Transverse colon (tissue), 4 donors: ENCODE data around the gene ZC3H12C. TPM values are rescaled to one million over a fixed set of nuclear protein-coding genes. Genes with fewer than 3 reads are reported as not detected.

ENCODE experiments used
- DNase-seq: peaks from one replicate; pipeline ENCODE4 v3.0.0-alpha.2; 2019
- H3K27ac ChIP-seq, 4 donors: fragments of 200-600 bp; sonication (generic); 2 replicates each; pipeline ENCODE4 v1.5.1; 2016 to 2018; ENCODE audit warnings: inconsistent platforms in 4 of 4
- H3K27me3 ChIP-seq: fragments of 200-600 bp; sonication (generic); 2 replicates; pipeline ENCODE4 v1.5.1; 2017; ENCODE audit warnings: inconsistent platforms
- H3K36me3 ChIP-seq, 4 donors: fragments of 200-600 bp; sonication (generic); 2 replicates each; pipeline ENCODE4 v1.5.1; 2017 to 2019; ENCODE audit warnings: inconsistent platforms in 4 of 4
- H3K4me1 ChIP-seq, 4 donors: fragments of 200-600 bp; sonication (generic); 2 replicates each; pipeline ENCODE4 v1.5.1; 2017 to 2020; ENCODE audit warnings: inconsistent platforms in 4 of 4
- H3K4me3 ChIP-seq, 4 donors: fragments of 200-600 bp; sonication (generic); 1 replicate in 1 of 4; 2 replicates in 3 of 4; pipeline versions ENCODE4 v1.5.1 to v1.6.1; 2017 to 2019; ENCODE audit warnings: inconsistent platforms in 4 of 4
- H3K9me3 ChIP-seq, 2 donors: fragments of 200-600 bp; sonication (generic); 2 replicates each; pipeline ENCODE4 v1.5.1; 2017 to 2019; ENCODE audit warnings: inconsistent platforms in 2 of 2
- EP300 ChIP-seq: sonication (generic); formaldehyde crosslinking; IDR thresholded peaks from one replicate; pipeline ENCODE4 v1.6.1; 2017; ENCODE audit warnings: antibody characterized with exemption, low read depth
- POLR2A ChIP-seq: fragments of 450-650 bp; IDR thresholded peaks from one replicate; pipeline ENCODE4 v1.6.1; 2016; ENCODE audit warnings: antibody characterized with exemption, mild to moderate bottlenecking, moderate library complexity
- POLR2AphosphoS5 ChIP-seq, 3 donors: sonication (generic); formaldehyde crosslinking; IDR thresholded peaks; one replicate each; pipeline ENCODE4 v1.6.1; 2016; ENCODE audit warnings: antibody characterized with exemption in 3 of 3
- WGBS, 2 donors: methylation state at CpG; one replicate each; pipeline ENCODE4 v1.1.5; 2018; ENCODE audit warnings: low coverage in 1 of 2; 5-methylcytosine and 5-hydroxymethylcytosine counted together
- in situ Hi-C, 4 donors: fragments of 200-750 bp; cut with MboI; loops; one replicate each; pipeline versions ENCODE4 v1.15.0 to v1.15.1; 2017; ENCODE audit warnings: low sequenced_read_pairs in 3 of 4, low pct_ligation_motif_present in 1 of 4, low pct_unique_long_range_greater_than_20kb in 1 of 4
- intact Hi-C: fragments of 100-400 bp; cut with DNase I; formaldehyde crosslinking; loops from one replicate; pipeline ENCODE4 v1.15.1; 2023; ENCODE audit warnings: low total_unique reads
- total RNA-seq, 4 donors: library from RNA; depleted of rRNA; stranded (reverse); fragments of >200 nt; gene quantifications; one replicate each; pipeline ENCODE4 v1.1.0, GENCODE V29; 2016
- TF ChIP-seq, protein P1 (sequence below), 5 experiments: fragments of 200-600 bp in 3 of 5; fragments of 450-650 bp in 2 of 5; sonication (generic) in 3 of 5; IDR thresholded peaks; 1 replicate in 2 of 5; 2 replicates in 3 of 5; pipeline ENCODE4 v1.5.1; 2016 to 2017; ENCODE audit warnings: antibody characterized with exemption in 5 of 5, inconsistent platforms in 3 of 5, mild to moderate bottlenecking in 2 of 5, moderate library complexity in 1 of 5

The ZC3H12C gene
- total RNA-seq, 4 donors from 2014 or later, result 6.4 to 21.2 (median 14.4) TPM

DNA sequence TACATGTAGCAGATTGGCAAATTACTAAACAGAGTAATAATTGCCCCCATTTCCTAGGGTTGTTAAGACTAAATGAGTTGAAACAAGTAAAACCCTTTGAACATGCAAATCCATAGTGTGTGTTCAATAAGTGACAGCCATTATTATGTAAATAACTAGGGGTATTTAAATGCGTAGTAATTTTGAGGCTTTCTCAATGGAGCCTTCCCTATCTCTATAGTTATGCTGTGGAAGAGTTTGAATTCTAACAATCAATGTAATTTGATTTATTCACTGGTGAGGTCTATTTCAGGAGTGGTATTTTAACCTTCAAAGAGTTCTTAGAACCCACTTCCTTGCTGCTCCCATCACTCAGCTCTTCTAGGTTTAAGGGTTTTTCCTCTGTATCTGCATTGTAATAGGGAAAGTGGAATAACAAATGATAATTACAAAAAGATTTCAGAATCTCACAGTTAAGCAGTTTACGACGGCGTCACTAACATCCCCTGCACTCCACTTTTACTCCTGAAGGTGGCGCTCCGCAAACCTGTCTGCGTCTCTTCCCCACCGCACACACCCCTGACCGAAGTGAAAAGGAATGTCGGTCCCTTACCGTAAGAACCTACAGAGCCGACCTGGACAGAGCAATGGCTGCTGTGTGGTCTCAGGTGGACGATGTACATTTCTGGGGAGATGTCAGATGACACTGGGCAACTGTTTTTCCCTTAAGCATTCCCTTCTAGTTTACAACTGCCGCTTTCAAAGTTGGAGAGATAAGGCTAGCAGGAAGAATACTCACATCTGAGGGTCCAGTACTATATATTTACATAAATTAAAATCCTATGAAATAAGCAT, 80.8 kb downstream of the ZC3H12C start:
- 13 to 33% methylated on average over 6 to 14 of the region's 14 CpGs for WGBS, 2 donors
- in situ Hi-C loops (loop anchor here in 1 of 4 donors (25.0 kb wide), 1 partner anchor 212 kb away; no protein-coding TSS in a partner anchor), intact Hi-C loops (no loop called here)
- no peaks in the 10 kb centered on the region for H3K36me3 ChIP-seq
- peak; percentile 79 for DNase-seq
- TF ChIP-seq EP300, result no peak
- no peak for TF ChIP-seq POLR2A
- no peak for TF ChIP-seq POLR2AphosphoS5 (IDR thresholded peaks at IDR 0.05)
- TF ChIP-seq, protein P1, sequence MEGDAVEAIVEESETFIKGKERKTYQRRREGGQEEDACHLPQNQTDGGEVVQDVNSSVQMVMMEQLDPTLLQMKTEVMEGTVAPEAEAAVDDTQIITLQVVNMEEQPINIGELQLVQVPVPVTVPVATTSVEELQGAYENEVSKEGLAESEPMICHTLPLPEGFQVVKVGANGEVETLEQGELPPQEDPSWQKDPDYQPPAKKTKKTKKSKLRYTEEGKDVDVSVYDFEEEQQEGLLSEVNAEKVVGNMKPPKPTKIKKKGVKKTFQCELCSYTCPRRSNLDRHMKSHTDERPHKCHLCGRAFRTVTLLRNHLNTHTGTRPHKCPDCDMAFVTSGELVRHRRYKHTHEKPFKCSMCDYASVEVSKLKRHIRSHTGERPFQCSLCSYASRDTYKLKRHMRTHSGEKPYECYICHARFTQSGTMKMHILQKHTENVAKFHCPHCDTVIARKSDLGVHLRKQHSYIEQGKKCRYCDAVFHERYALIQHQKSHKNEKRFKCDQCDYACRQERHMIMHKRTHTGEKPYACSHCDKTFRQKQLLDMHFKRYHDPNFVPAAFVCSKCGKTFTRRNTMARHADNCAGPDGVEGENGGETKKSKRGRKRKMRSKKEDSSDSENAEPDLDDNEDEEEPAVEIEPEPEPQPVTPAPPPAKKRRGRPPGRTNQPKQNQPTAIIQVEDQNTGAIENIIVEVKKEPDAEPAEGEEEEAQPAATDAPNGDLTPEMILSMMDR (IDR thresholded peaks at IDR 0.05), result peak; percentile 58 to 73 (median 72)
- no peaks in the 10 kb centered on the region for H3K27me3 ChIP-seq
- H3K27ac ChIP-seq, result no peak overlapping the region
- no peaks in the 10 kb centered on the region for H3K9me3 ChIP-seq
- peaks cover 0 to 12% (median 2%) of the 10 kb centered on the region in 4 donors for H3K4me1 ChIP-seq
- peak overlapping the region in 1 of 4 donors; percentile 3 for H3K4me3 ChIP-seq

DNA sequence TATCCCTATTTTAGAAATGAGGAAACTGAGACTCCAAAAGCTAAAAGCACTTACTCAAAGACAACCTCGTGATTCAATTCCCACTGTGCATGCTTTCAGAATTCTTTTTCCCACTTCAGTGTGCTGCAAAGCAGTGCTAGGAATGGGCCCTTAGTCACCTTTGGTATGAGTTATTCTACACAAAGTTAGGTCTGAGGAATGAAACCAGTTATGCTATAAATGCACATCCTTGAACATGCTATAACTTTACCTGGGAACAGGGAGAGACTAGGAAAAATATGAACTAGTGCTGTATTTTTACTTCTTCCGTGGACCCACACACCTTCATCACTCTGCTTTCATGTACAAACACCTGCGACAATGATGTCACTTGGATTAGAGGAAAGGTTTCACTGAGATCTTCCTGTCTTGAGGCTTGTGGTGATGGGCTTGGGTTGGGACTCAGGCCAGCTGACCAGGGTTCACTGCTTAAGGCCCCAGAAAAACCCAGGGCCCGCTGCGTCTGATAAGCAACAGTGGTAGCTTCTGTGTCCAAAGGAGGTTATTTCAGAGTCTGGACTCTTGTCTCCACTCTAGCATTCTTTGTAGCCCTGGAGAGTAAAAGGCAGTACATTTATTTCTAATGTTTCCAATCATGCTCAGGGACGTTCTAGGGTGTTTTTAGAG, 81.6 kb downstream of the ZC3H12C start:
- intact Hi-C loops (no loop called here), in situ Hi-C loops (loop anchor here in 3 of 4 donors (25.0 kb wide), 4 partner anchors 212 to 1263 kb away; partner anchors contain the start of gene POU2AF2 (in 1 of the 3))
- no peaks in the 10 kb centered on the region for H3K36me3 ChIP-seq
- no peak for DNase-seq
- no peak overlapping the region for H3K4me3 ChIP-seq
- no peak for TF ChIP-seq POLR2AphosphoS5 (IDR thresholded peaks at IDR 0.05)
- TF ChIP-seq, protein P1 (IDR thresholded peaks at IDR 0.05), result no peak
- TF ChIP-seq POLR2A, result no peak
- TF ChIP-seq EP300, result no peak
- WGBS, 2 donors, result 67 to 78% methylated on average over 4 to 6 of the region's 6 CpGs
- no peaks in the 10 kb centered on the region for H3K27me3 ChIP-seq
- H3K9me3 ChIP-seq, result no peaks in the 10 kb centered on the region
- H3K27ac ChIP-seq, result no peak overlapping the region
- H3K4me1 ChIP-seq, result peaks cover 0 to 12% (median 2%) of the 10 kb centered on the region in 4 donors

DNA sequence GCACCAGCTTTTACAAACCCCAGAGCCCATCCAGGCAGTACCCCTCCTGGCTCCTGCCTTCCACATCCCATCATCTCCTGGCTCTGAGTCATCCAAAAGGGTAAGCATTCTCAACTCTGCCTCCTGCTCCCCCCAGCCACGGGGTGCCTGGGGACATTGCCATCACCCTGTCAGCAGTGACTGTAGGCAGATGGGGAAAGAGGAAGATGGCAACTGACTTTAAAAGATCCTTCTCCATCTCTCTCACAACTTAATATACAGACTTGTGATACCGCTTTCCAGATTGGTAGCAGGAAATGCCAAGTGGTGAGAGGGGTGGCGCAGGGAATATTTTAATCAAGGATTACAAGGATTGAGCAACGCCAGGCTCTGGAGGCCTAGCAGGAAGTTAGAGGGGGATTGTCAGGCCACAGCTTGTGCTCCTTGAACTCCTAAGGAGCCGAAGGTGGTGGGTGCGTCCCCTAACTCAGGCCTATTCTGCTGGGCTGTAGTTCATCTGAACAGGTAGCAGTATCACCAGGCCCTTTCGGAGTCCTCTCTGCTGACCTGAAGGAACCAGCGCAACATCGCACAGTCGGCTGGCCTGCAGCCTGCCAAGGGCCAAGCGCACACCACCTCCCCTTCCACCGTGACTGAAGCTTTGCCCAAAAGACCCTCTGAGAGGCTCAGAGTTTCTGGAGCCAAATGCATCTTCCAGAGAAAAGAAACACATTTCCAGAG, 83.3 kb downstream of the ZC3H12C start:
- H3K4me1 ChIP-seq, result peaks cover 0 to 12% (median 2%) of the 10 kb centered on the region in 4 donors
- in situ Hi-C loops (loop anchor here in 3 of 4 donors (25.0 kb wide), 3 partner anchors 239 to 1261 kb away; partner anchors contain the start of gene POU2AF2 (in 1 of the 3)), intact Hi-C loops (no loop called here)
- H3K9me3 ChIP-seq, result no peaks in the 10 kb centered on the region
- DNase-seq, result no peak
- WGBS, 2 donors, result 91 to 100% methylated on average over 1 to 12 of the region's 12 CpGs
- TF ChIP-seq, protein P1 (IDR thresholded peaks at IDR 0.05), result no peak
- TF ChIP-seq POLR2AphosphoS5 (IDR thresholded peaks at IDR 0.05) (no peak), POLR2A (no peak), EP300 (no peak)
- H3K36me3 ChIP-seq, result no peaks in the 10 kb centered on the region
- H3K27ac ChIP-seq, result no peak overlapping the region
- no peak overlapping the region for H3K4me3 ChIP-seq
- H3K27me3 ChIP-seq, result no peaks in the 10 kb centered on the region

DNA sequence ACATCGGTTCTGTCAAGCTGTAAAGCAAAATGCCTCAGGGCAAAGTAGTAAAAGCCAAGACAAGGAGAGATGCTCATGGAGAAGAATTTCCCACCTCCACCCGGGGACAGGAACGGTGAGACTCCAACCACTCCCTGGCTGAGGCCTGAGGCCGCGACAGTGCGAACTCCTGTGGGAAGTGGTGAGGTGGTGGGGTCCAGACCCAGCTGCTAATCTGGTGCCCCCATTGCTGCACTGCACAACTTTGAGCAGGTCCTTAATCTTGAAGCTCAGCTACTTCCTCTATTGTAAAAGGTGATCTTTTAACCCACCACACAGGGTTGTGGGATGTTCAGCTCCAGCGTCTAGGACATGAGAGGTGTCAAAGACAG, 83.9 kb downstream of the ZC3H12C start:
- Histone ChIP-seq H3K27me3 (no peaks in the 10 kb centered on the region), H3K4me3 (no peak overlapping the region), H3K27ac (no peak overlapping the region), H3K36me3 (no peaks in the 10 kb centered on the region), H3K9me3 (no peaks in the 10 kb centered on the region), H3K4me1 (peaks cover 0 to 12% (median 2%) of the 10 kb centered on the region in 4 donors)
- no peak for DNase-seq
- WGBS, 2 donors, result 86 to 87% methylated on average over 1 to 7 of the region's 7 CpGs
- TF ChIP-seq POLR2A (no peak), EP300 (no peak), POLR2AphosphoS5 (IDR thresholded peaks at IDR 0.05) (no peak)
- TF ChIP-seq, protein P1 (IDR thresholded peaks at IDR 0.05), result no peak
- intact Hi-C loops (no loop called here), in situ Hi-C loops (loop anchor here in 3 of 4 donors (25.0 kb wide), 3 partner anchors 240 to 1260 kb away; partner anchors contain the start of gene POU2AF2 (in 1 of the 3))
